ENCODE data around the gene SLC6A3.
"Not testable (repeated sequence)": the region's sequence is repeated elsewhere in the genome, so short reads cannot be mapped to it uniquely, and the experiment has no call there.

Gene SLC6A3

DNA sequence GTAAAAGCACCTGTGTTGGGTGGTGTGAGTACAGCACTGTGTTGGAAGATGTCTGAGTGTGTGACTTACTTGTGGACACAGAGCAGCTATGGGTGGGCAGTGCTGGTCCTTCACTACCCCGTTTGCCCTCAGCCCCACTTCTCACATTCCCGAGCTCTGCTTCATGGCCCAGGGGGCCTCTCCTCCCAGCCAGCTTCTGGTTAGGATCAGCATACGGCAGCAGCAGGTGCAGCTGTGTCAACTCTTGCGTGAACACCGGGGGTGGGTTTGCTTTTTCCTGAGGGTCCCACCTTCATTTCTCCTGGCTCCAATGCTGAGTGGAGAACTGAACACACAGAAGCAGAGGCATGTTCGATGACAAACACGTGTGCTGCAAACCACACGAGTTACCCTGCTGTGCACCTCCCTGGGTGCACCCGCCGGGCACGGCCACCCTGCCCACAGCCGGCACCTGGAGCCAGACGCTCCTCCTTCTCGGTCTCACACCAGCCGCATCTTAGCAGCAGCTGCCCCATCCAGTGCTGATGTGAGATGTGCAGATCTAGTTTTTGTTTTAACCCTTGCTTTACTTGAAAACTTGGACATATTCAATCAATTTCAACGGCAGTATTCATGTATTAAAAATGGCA is 14.9 kb upstream of the SLC6A3 start:
- DNase-seq (ENCODE audit: extremely low read depth, low read depth): no peak
- no peak overlapping the region for H3K4me3 ChIP-seq (replicated peaks; ENCODE audit: low read depth, low read length)
- TF ChIP-seq, protein P1, sequence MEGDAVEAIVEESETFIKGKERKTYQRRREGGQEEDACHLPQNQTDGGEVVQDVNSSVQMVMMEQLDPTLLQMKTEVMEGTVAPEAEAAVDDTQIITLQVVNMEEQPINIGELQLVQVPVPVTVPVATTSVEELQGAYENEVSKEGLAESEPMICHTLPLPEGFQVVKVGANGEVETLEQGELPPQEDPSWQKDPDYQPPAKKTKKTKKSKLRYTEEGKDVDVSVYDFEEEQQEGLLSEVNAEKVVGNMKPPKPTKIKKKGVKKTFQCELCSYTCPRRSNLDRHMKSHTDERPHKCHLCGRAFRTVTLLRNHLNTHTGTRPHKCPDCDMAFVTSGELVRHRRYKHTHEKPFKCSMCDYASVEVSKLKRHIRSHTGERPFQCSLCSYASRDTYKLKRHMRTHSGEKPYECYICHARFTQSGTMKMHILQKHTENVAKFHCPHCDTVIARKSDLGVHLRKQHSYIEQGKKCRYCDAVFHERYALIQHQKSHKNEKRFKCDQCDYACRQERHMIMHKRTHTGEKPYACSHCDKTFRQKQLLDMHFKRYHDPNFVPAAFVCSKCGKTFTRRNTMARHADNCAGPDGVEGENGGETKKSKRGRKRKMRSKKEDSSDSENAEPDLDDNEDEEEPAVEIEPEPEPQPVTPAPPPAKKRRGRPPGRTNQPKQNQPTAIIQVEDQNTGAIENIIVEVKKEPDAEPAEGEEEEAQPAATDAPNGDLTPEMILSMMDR (IDR thresholded peaks at IDR 0.05; ENCODE audit: low read depth, low read length, missing control alignments): no peak

DNA sequence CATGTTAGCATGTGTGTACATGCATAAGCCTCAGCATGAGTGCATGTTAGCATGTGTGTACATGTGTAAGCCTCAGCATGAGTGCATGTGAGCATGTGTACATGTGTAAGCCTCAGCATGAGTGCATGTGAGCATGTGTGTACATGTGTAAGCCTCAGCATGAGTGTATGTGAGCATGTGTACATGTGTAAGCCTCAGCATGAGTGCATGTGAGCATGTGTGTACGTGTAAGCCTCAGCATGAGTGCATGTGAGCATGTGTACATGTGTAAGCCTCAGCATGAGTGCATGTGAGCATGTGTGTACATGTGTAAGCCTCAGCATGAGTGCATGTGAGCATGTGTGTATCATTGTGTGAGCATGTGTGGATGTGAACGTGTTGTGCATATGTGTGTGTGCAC is 14.2 kb upstream of the SLC6A3 start:
- H3K4me3 ChIP-seq (replicated peaks; ENCODE audit: low read depth, low read length); DNase-seq (ENCODE audit: extremely low read depth, low read depth): not testable (repeated sequence)

- H3K4me3 ChIP-seq (replicated peaks; ENCODE audit: low read depth, low read length); DNase-seq (ENCODE audit: extremely low read depth, low read depth): not testable (repeated sequence)
Measured at GRCh38 chr5:1456110-1456881, 11.1 kb upstream of the SLC6A3 start.

DNA sequence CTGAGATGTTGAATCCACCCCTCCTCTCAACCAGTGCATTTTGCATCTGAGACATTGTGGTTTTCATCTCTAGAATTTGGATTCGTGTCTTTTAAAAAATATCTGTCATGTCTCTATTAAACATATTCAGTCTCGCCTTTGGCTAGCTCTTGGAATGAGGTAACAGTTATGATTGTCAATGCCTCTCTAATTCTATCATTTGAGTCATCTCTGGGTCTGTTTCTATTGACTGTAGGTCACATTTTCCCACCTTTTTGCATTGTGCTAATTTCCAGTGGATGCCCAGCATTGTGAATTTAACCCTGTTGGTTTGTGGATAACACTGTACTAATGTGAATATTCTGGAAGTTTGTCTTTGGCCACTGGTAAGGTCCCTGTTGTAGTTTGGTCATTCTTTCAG is 8.4 kb upstream of the SLC6A3 start:
- DNase-seq (ENCODE audit: extremely low read depth, low read depth): no peak
- TF ChIP-seq, protein P1 (IDR thresholded peaks at IDR 0.05; ENCODE audit: low read depth, low read length, missing control alignments): no peak
- H3K4me3 ChIP-seq (replicated peaks; ENCODE audit: low read depth, low read length): no peak overlapping the region

GRCh38 chr5:1449081-1449630 is 3.9 kb upstream of the SLC6A3 start:
- TF ChIP-seq, protein P1 (IDR thresholded peaks at IDR 0.05; ENCODE audit: low read depth, low read length, missing control alignments): no peak
- DNase-seq (ENCODE audit: extremely low read depth, low read depth): no peak
- no peak overlapping the region for H3K4me3 ChIP-seq (replicated peaks; ENCODE audit: low read depth, low read length)

DNA sequence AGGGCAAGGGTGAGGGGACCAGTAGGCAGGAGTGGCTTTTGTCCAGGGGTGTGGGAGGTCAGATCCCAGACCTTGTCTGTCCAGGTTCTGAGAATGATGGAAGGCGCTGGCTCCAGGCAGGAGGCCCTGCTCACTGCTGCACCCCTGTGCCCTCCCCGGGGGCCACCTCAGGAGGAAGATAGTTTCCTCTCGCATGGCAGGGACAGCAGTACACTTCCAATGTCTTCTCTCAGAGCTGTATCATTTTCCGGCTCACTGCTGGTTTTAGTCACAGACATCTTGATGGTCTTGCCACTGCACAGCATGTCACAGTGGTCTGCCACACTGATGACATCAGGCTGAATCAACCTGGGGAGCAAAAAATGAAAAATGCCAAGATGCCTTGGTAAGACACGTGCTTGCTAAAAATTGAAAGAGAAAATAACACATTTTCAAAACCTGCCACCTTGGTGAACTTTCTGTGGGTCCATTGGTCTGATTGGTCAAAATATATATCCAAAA is 3.3 kb upstream of the SLC6A3 start:
- H3K4me3 ChIP-seq (replicated peaks; ENCODE audit: low read depth, low read length): no peak overlapping the region
- DNase-seq (ENCODE audit: extremely low read depth, low read depth): no peak
- TF ChIP-seq, protein P1 (IDR thresholded peaks at IDR 0.05; ENCODE audit: low read depth, low read length, missing control alignments): no peak

DNA sequence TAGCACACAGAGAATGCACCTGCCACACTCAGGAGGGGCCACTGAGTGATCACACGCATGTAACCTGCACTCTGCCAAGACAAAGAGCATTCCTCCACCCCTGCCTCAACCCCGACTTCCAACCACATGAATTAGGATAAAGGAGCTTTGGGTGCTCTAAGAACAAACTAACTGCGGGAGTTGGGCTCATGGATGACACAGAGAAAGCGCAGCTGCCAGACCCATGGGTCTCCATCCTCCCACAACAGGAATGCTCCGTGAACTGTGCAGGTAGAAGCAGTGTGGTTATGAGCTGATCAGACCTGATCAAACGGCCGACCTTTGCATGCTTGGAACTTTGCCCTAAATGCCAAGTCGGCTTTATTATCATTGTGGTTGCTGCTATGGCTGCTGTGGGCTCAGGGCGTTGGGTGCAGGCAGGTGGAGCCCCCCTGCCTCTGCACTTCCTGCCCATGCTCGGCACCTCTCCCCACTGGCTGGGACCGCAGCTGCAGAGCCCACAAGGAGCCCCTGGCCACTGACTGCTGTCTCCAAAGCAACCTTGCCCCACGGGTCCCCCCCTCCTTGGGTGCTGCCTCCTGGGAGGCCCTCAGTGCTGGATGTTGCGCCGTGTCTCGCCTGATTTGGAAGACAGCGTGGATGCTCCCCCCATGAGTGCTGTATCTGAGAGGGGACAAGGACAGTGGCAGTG is 2.6 kb upstream of the SLC6A3 start:
- DNase-seq (ENCODE audit: extremely low read depth, low read depth): no peak
- TF ChIP-seq, protein P1 (IDR thresholded peaks at IDR 0.05; ENCODE audit: low read depth, low read length, missing control alignments): no peak
- no peak overlapping the region for H3K4me3 ChIP-seq (replicated peaks; ENCODE audit: low read depth, low read length)
